HG03565 (cell line): ENCODE measurements around the gene CFP.

Experiments used
- ATAC-seq: cut with Tn5 transposase; IDR thresholded peaks from one replicate; pipeline ENCODE4 v1.9.1; 2021; ENCODE audit warnings: mild to moderate bottlenecking, moderate library complexity; ENCODE audit not compliant: unreplicated experiment

The CFP gene

GRCh38 chrX:47576021-47576898 lies 53.5 kb downstream of the CFP start:
- ATAC-seq: no peak

- ATAC-seq: no peak
Observed at GRCh38 chrX:47574547-47575301, 55.0 kb downstream of the CFP start.

GRCh38 chrX:47574076-47574546 lies 55.6 kb downstream of the CFP start:
- no peak for ATAC-seq

- ATAC-seq: no peak
Observed at GRCh38 chrX:47573341-47574075, 56.2 kb downstream of the CFP start.
